Measurements from ENCODE around the gene FRRS1. TPM values are rescaled to one million over a fixed set of nuclear protein-coding genes. Genes with fewer than 3 reads are reported as not detected.

FRRS1 gene
- total and polyA plus RNA-seq, 2 experiments from 2014 or later = 0.34 to 6.8 TPM

GRCh38 chr1:99726407-99726806 lies 40.0 kb downstream of the FRRS1 start (continued):
- TF ChIP-seq, protein P1, sequence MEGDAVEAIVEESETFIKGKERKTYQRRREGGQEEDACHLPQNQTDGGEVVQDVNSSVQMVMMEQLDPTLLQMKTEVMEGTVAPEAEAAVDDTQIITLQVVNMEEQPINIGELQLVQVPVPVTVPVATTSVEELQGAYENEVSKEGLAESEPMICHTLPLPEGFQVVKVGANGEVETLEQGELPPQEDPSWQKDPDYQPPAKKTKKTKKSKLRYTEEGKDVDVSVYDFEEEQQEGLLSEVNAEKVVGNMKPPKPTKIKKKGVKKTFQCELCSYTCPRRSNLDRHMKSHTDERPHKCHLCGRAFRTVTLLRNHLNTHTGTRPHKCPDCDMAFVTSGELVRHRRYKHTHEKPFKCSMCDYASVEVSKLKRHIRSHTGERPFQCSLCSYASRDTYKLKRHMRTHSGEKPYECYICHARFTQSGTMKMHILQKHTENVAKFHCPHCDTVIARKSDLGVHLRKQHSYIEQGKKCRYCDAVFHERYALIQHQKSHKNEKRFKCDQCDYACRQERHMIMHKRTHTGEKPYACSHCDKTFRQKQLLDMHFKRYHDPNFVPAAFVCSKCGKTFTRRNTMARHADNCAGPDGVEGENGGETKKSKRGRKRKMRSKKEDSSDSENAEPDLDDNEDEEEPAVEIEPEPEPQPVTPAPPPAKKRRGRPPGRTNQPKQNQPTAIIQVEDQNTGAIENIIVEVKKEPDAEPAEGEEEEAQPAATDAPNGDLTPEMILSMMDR (conservative IDR thresholded peaks at IDR 0.05; ENCODE audit: low read depth in 2 of 2) = no peak
- TF ChIP-seq EZH2phosphoT487 (IDR thresholded peaks at IDR 0.05; ENCODE audit: unreplicated experiment) (no peak), REST (IDR thresholded peaks at IDR 0.05; ENCODE audit: unreplicated experiment) (no peak), ZNF331 (CRISPR knock-in tag; IDR thresholded peaks at IDR 0.05; ENCODE audit: low read depth) (no peak), NANOG (IDR thresholded peaks at IDR 0.05; ENCODE audit: borderline replicate concordance) (no peak), STAT1 (IDR thresholded peaks at IDR 0.05; ENCODE audit: unreplicated experiment) (no peak)
- TF ChIP-seq, protein P2, sequence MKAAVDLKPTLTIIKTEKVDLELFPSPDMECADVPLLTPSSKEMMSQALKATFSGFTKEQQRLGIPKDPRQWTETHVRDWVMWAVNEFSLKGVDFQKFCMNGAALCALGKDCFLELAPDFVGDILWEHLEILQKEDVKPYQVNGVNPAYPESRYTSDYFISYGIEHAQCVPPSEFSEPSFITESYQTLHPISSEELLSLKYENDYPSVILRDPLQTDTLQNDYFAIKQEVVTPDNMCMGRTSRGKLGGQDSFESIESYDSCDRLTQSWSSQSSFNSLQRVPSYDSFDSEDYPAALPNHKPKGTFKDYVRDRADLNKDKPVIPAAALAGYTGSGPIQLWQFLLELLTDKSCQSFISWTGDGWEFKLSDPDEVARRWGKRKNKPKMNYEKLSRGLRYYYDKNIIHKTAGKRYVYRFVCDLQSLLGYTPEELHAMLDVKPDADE (IDR thresholded peaks at IDR 0.05) = no peak

GRCh38 chr1:99725996-99726395 lies 40.4 kb downstream of the FRRS1 start:
- no peak overlapping the region for H3K4me3 Mint-ChIP-seq
- no peaks in the 10 kb centered on the region for H4K20me1 ChIP-seq (replicated peaks; ENCODE audit: insufficient read depth)
- no peak overlapping the region for H3K4me2 ChIP-seq
- H3K27me3 ChIP-seq (ENCODE audit: insufficient read depth) = no peaks in the 10 kb centered on the region
- H3K36me3 ChIP-seq (ENCODE audit: insufficient read depth) = no peaks in the 10 kb centered on the region
- ATAC-seq = no peak
- no peaks in the 10 kb centered on the region for H3K27me3 Mint-ChIP-seq (ENCODE audit: insufficient read depth, low read depth, poor library complexity)
- H3K27ac ChIP-seq (ENCODE audit: low read depth) = no peak overlapping the region
- no peak overlapping the region for H3K4me3 ChIP-seq
- H2AFZ ChIP-seq = no peak overlapping the region
- no peak for DNase-seq (ENCODE audit: low spot score)
- H3K4me1 Mint-ChIP-seq = peaks cover 25% of the 10 kb centered on the region
- H3K9me2 ChIP-seq (ENCODE audit: insufficient read depth) = no peaks in the 10 kb centered on the region
- H3K79me2 ChIP-seq (replicated peaks; ENCODE audit: insufficient read depth) = no peaks in the 10 kb centered on the region
- peak overlapping the region; percentile 83 for H3K27ac Mint-ChIP-seq
- H3K4me1 ChIP-seq (ENCODE audit: insufficient read depth) = peaks cover 7% of the 10 kb centered on the region
- no peaks in the 10 kb centered on the region for H3K9me3 Mint-ChIP-seq
- H3K36me3 Mint-ChIP-seq (ENCODE audit: low read depth) = no peaks in the 10 kb centered on the region
- no peaks in the 10 kb centered on the region for H3F3A ChIP-seq (replicated peaks; ENCODE audit: low read depth)
- TF ChIP-seq STAT1 (IDR thresholded peaks at IDR 0.05; ENCODE audit: unreplicated experiment) = no peak
- TF ChIP-seq ZNF114 (CRISPR knock-in tag; IDR thresholded peaks at IDR 0.05) = no peak
- no peak for TF ChIP-seq JUNB (IDR thresholded peaks at IDR 0.05; ENCODE audit: unreplicated experiment)
- TF ChIP-seq EZH2phosphoT487 (IDR thresholded peaks at IDR 0.05; ENCODE audit: unreplicated experiment) = no peak
- no peak for TF ChIP-seq CREB1 (CRISPR knock-in tag; IDR thresholded peaks at IDR 0.05; ENCODE audit: low read depth)
- no peak for TF ChIP-seq REST (IDR thresholded peaks at IDR 0.05; ENCODE audit: unreplicated experiment)
- no peak for TF ChIP-seq EZH2 (IDR thresholded peaks at IDR 0.05; ENCODE audit: low read depth, unreplicated experiment)
- TF ChIP-seq ZNF331 (CRISPR knock-in tag; IDR thresholded peaks at IDR 0.05; ENCODE audit: low read depth) = no peak
- TF ChIP-seq NANOG (IDR thresholded peaks at IDR 0.05; ENCODE audit: borderline replicate concordance) = no peak
- TF ChIP-seq POLR2AphosphoS5 (IDR thresholded peaks at IDR 0.05; ENCODE audit: low read depth) = no peak
- TF ChIP-seq, protein P1 (conservative IDR thresholded peaks at IDR 0.05; ENCODE audit: low read depth in 2 of 2) = no peak
- TF ChIP-seq, protein P2 (IDR thresholded peaks at IDR 0.05) = no peak
